GM21515 (cell line): Measurements from ENCODE around the gene GARRE1.

Experiments used
- ATAC-seq: cut with Tn5 transposase; IDR thresholded peaks from one replicate; pipeline ENCODE4 v1.9.1; 2021; ENCODE audit not compliant: unreplicated experiment

The GARRE1 gene

GRCh38 chr19:34284505-34284904, 30.2 kb downstream of the GARRE1 start:
- ATAC-seq, result no peak

GRCh38 chr19:34287662-34288140, 33.3 kb downstream of the GARRE1 start:
- no peak for ATAC-seq

GRCh38 chr19:34288381-34288780, 34.0 kb downstream of the GARRE1 start:
- ATAC-seq, result no peak

GRCh38 chr19:34291235-34291634, 36.9 kb downstream of the GARRE1 start:
- no peak for ATAC-seq

- no peak for ATAC-seq
Observed at GRCh38 chr19:34295103-34295502, 40.7 kb downstream of the GARRE1 start.

GRCh38 chr19:34298891-34299520, 44.7 kb downstream of the GARRE1 start:
- no peak for ATAC-seq

GRCh38 chr19:34299576-34299975, 45.2 kb downstream of the GARRE1 start:
- no peak for ATAC-seq

GRCh38 chr19:34300380-34300779, 46.0 kb downstream of the GARRE1 start:
- ATAC-seq, result no peak

GRCh38 chr19:34300962-34301361, 46.6 kb downstream of the GARRE1 start:
- ATAC-seq, result no peak
